ENCODE results near the gene HMGXB3.

GRCh38 chr5:150044329-150044681 is 43.8 kb downstream of the HMGXB3 start:
- TF ChIP-seq CTCF (IDR thresholded peaks at IDR 0.05) (no peak), POLR2A (IDR thresholded peaks at IDR 0.05) (no peak)

Measured in thyroid gland (tissue), 4 donors.